ENCODE data around the gene CDC45. TPM values are rescaled to one million over a fixed set of nuclear protein-coding genes. Genes with fewer than 3 reads are reported as not detected.
"Not testable (repeated sequence)": the region's sequence is repeated elsewhere in the genome, so short reads cannot be mapped to it uniquely, and the experiment has no call there.

The CDC45 gene
- total and polyA plus RNA-seq, 7 donors = 0.14 to 16.6 (median 6.1) TPM; not detected in 3

DNA sequence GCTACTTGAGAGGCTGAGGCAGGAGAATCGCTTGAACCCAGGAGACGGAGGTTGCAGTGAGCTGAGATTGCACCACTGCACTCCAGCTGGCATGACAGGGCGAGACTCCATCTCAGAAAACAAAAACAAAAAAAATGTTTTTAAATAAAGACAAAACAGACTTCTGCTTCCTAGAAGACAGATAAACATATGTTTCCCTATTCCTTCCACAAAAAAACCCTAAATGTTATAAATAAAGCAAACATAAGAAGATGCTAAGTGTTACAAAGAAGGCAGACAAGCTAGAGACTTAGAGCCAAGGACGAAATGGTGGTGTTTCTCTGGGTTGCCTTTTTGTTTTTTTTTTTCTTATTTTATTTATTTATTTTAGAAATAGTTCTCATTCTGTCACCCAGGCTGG, 50.1 kb downstream of the CDC45 start:
- no peak for TF ChIP-seq POLR2AphosphoS5 (IDR thresholded peaks at IDR 0.05)
- no peak for TF ChIP-seq EP300 (IDR thresholded peaks at IDR 0.05)
- TF ChIP-seq POLR2A (IDR thresholded peaks at IDR 0.05) = no peak
- TF ChIP-seq, protein P1, sequence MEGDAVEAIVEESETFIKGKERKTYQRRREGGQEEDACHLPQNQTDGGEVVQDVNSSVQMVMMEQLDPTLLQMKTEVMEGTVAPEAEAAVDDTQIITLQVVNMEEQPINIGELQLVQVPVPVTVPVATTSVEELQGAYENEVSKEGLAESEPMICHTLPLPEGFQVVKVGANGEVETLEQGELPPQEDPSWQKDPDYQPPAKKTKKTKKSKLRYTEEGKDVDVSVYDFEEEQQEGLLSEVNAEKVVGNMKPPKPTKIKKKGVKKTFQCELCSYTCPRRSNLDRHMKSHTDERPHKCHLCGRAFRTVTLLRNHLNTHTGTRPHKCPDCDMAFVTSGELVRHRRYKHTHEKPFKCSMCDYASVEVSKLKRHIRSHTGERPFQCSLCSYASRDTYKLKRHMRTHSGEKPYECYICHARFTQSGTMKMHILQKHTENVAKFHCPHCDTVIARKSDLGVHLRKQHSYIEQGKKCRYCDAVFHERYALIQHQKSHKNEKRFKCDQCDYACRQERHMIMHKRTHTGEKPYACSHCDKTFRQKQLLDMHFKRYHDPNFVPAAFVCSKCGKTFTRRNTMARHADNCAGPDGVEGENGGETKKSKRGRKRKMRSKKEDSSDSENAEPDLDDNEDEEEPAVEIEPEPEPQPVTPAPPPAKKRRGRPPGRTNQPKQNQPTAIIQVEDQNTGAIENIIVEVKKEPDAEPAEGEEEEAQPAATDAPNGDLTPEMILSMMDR (IDR thresholded peaks at IDR 0.05) = no peak
- H3K9me3 ChIP-seq = no peaks in the 10 kb centered on the region
- peaks cover 0 to 1% (median 0%) of the 10 kb centered on the region in 4 donors for H3K4me1 ChIP-seq
- no peak overlapping the region for H3K4me3 ChIP-seq
- no peaks in the 10 kb centered on the region for H3K36me3 ChIP-seq
- peaks cover 0 to 28% (median 14%) of the 10 kb centered on the region in 3 donors for H3K27me3 ChIP-seq
- intact Hi-C loops (cut with DNase I) = no loop called here
- H3K27ac ChIP-seq = no peak overlapping the region
- WGBS, 2 donors = 70 to 76% methylated on average over 4 of the region's 4 CpGs
- no peak for DNase-seq

DNA sequence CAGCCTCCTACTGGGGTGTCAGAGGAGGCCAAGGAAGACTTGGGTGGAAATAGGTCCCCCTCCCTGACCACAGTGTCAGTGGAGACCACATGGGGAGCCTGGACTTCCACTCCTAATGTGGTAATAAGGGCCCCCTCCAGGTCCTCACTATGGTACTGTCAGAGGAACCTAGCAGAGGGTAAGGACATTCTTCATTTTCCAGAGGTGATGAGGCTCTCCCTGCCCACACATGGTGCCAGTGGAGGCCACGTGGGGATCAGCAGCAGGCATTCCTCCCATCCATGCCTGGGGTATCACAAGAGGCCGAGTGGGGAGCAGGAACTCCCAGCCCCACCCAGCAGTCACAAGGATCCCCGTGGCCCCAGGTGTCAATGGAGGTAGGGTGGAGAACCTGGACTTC, 51.0 kb downstream of the CDC45 start:
- H3K27me3 ChIP-seq = peaks cover 0 to 19% (median 6%) of the 10 kb centered on the region in 3 donors
- DNase-seq = no peak

DNA sequence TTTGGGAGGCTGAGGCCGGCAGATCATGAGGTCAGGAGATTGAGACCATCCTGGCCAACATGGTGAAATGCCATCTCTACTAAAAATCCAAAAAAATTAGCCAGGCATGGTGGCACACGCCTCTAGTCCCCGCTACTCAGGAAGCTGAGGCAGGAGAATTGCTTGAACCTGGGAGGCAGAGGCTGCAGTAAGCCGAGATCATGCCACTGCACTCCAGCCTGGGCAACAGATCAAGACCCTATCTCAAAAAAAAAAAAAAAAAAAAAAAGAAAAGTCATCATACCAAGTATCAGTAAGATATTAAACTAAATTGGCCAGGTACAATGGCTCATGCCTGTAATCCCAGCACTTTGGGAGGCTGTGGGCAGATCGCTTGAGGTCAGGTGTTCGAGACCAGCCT, 51.6 kb downstream of the CDC45 start:
- 93 to 94% methylated on average over 6 of the region's 6 CpGs for WGBS, 2 donors
- peaks cover 0 to 13% (median under 1%) of the 10 kb centered on the region in 3 donors for H3K27me3 ChIP-seq
- intact Hi-C loops (cut with DNase I); DNase-seq; H3K27ac ChIP-seq; H3K36me3 ChIP-seq; H3K4me1 ChIP-seq; H3K4me3 ChIP-seq; H3K9me3 ChIP-seq: not testable (repeated sequence)

More for the DNA sequence above, 51.0 kb downstream of the CDC45 start:
- intact Hi-C loops (cut with DNase I) = no loop called here
- Histone ChIP-seq H3K27ac (no peak overlapping the region), H3K36me3 (no peaks in the 10 kb centered on the region), H3K4me1 (no peaks in the 10 kb centered on the region), H3K9me3 (no peaks in the 10 kb centered on the region), H3K4me3 (no peak overlapping the region)
- TF ChIP-seq POLR2AphosphoS5 (IDR thresholded peaks at IDR 0.05) = no peak
- TF ChIP-seq EP300 (IDR thresholded peaks at IDR 0.05) = no peak
- TF ChIP-seq, protein P1 (IDR thresholded peaks at IDR 0.05) = no peak
- no peak for TF ChIP-seq POLR2A (IDR thresholded peaks at IDR 0.05)
- WGBS, 2 donors = 33 to 71% methylated on average over 3 of the region's 3 CpGs

DNA sequence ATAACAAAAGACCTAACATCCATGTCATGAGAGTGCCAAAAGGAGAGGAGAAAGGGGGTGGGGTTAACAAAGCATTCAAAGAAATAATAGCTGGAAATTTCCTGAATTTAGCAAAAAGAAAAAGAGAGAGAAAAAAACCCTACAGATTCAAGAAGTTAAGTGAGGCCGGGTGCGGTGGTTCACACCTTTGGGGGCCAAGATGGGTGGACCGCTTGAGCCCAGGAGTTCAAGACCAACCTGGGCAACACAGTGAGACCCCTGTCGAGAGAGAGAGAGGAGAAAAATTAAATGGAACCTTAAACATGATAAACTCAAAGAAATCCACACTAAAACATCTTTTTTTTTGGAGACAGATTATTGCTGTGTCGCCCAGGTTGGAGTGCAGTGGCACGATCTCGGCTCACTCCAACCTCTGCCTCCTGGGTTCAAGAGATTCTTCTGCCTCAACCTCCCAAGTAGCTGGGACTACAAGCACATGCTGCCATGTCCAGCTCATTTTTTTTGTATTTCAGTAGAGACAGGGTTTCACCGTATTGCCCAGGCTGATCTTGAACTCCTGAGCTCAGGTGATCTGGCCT, 53.4 kb downstream of the CDC45 start:
- no peak for DNase-seq
- peaks cover 0 to 3% (median 0%) of the 10 kb centered on the region in 3 donors for H3K27me3 ChIP-seq
- H3K4me1 ChIP-seq = no peaks in the 10 kb centered on the region
- intact Hi-C loops (cut with DNase I) = no loop called here
- no peaks in the 10 kb centered on the region for H3K36me3 ChIP-seq
- no peak overlapping the region for H3K4me3 ChIP-seq
- no peak overlapping the region for H3K27ac ChIP-seq
- no peak for TF ChIP-seq POLR2AphosphoS5 (IDR thresholded peaks at IDR 0.05)
- no peaks in the 10 kb centered on the region for H3K9me3 ChIP-seq
- WGBS, 2 donors = 85 to 90% methylated on average over 8 of the region's 8 CpGs

DNA sequence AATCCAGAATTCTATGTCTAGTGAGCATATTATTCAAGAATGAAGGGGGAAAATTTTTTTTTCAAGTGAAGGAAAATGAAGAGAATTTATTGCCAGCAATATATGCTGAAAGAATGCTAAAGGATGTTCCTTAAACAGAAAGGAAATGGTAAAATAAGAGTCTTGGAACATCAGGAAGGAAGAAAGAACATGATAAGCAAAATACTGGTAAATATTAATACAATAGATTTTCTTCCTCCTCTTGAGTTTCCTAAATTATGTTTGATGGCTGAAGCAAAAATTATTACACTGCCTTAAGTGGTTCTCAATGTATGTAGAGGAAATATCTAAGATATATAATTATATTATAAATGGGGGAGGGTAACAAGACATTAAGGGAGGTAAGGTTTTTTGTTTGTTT, 54.1 kb downstream of the CDC45 start:
- no peak for DNase-seq
- H3K4me3 ChIP-seq = no peak overlapping the region
- H3K27me3 ChIP-seq = no peaks in the 10 kb centered on the region
- H3K36me3 ChIP-seq = no peaks in the 10 kb centered on the region
- H3K4me1 ChIP-seq = no peaks in the 10 kb centered on the region
- H3K9me3 ChIP-seq = no peaks in the 10 kb centered on the region
- TF ChIP-seq POLR2A (IDR thresholded peaks at IDR 0.05) (no peak), EP300 (IDR thresholded peaks at IDR 0.05) (no peak), POLR2AphosphoS5 (IDR thresholded peaks at IDR 0.05) (no peak)
- TF ChIP-seq, protein P1 (IDR thresholded peaks at IDR 0.05) = no peak
- intact Hi-C loops (cut with DNase I) = no loop called here
- H3K27ac ChIP-seq = no peak overlapping the region

DNA sequence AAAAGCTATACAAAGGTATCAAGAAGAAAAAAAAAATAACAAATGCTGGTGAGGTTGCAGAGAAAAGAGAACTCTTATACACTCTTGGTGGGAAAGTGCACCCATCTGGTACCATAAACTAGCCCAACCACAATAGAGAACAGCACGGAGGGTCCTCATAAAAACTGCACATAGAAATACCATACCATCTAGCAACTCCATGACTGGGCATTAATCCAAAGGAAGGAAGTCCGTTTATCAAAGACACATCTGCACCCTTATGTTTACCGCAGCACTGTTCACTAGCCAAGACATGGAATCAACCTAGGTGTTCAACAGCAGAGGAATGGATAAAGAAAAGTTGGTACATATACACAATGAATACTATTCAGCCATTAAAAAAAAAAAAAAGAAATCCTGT, 55.3 kb downstream of the CDC45 start:
- WGBS, 2 donors = 22 to 35% methylated on average over 3 of the region's 3 CpGs
- Histone ChIP-seq H3K4me3 (no peak overlapping the region), H3K9me3 (no peaks in the 10 kb centered on the region), H3K36me3 (no peaks in the 10 kb centered on the region), H3K4me1 (no peaks in the 10 kb centered on the region), H3K27me3 (no peaks in the 10 kb centered on the region), H3K27ac (no peak overlapping the region)
- no peak for DNase-seq
- intact Hi-C loops (cut with DNase I) = no loop called here
- TF ChIP-seq EP300 (IDR thresholded peaks at IDR 0.05) (no peak), POLR2AphosphoS5 (IDR thresholded peaks at IDR 0.05) (no peak), POLR2A (IDR thresholded peaks at IDR 0.05) (no peak)
- TF ChIP-seq, protein P1 (IDR thresholded peaks at IDR 0.05) = no peak

All from sigmoid colon (tissue), 7 donors.